Hepatocyte (in vitro differentiated cells): ENCODE results near the gene UVSSA.

ENCODE experiments used
- CTCF ChIP-seq: fragments of 200-600 bp; sonication (generic); IDR thresholded peaks from 2 replicates; pipeline ENCODE4 v1.5.1; 2016; ENCODE audit warnings: antibody characterized with exemption, mild to moderate bottlenecking; ENCODE audit not compliant: poor library complexity
- EZH2 ChIP-seq: fragments of 200-600 bp; sonication (generic); IDR thresholded peaks from 2 replicates; pipeline ENCODE4 v1.6.1; 2016; ENCODE audit warnings: antibody characterized with exemption, mild to moderate bottlenecking, borderline replicate concordance

GRCh38 chr4:1361431-1361830, 14.4 kb downstream of the UVSSA start:
- TF ChIP-seq EZH2 (no peak), CTCF (no peak)
